Upper lobe of left lung (tissue), 6 donors: ENCODE results near the gene MAPK12. TPM values are rescaled to one million over a fixed set of nuclear protein-coding genes. Genes with fewer than 3 reads are reported as not detected.

Experiments
- ATAC-seq, 2 donors: fragments of 200-7000 bp; cut with Tn5 transposase; one replicate each; pipeline ENCODE4 v1.9.1; 2022; ENCODE audit warnings: mild to moderate bottlenecking in 2 of 2, moderate library complexity in 2 of 2; ENCODE audit not compliant: low FRiP score in 2 of 2
- DNase-seq, 2 donors: peaks; one replicate each; pipeline ENCODE4 v3.0.0-alpha.2; 2019 to 2020
- H3K27ac ChIP-seq, 4 donors: fragments of 200-600 bp; sonication (generic); one replicate each; pipeline ENCODE4 v1.5.1; 2016 to 2019
- H3K27me3 ChIP-seq, 4 donors: fragments of 200-600 bp; sonication (generic); one replicate each; pipeline ENCODE4 v1.5.1; 2017 to 2019
- H3K36me3 ChIP-seq, 4 donors: fragments of 200-600 bp; sonication (generic); one replicate each; pipeline ENCODE4 v1.5.1; 2016 to 2019
- H3K4me1 ChIP-seq, 4 donors: fragments of 200-600 bp; sonication (generic); one replicate each; pipeline ENCODE4 v1.5.1; 2018 to 2019
- H3K4me3 ChIP-seq, 4 donors: fragments of 200-600 bp; sonication (generic); one replicate each; pipeline ENCODE4 v1.5.1; 2017 to 2019; ENCODE audit warnings: mild to moderate bottlenecking in 2 of 4, moderate library complexity in 1 of 4
- H3K9me3 ChIP-seq, 4 donors: fragments of 200-600 bp; sonication (generic); one replicate each; pipeline ENCODE4 v1.5.1; 2018 to 2019
- CTCF ChIP-seq, 6 experiments: fragments of 450-650 bp in 4 of 6; fragments of 200-600 bp in 2 of 6; sonication (generic) in 2 of 6; IDR thresholded peaks; one replicate each; pipeline ENCODE4 v1.5.1; 2016 to 2019; ENCODE audit warnings: antibody characterized with exemption in 6 of 6
- EP300 ChIP-seq, 4 donors: sonication (generic); formaldehyde crosslinking; IDR thresholded peaks; one replicate each; pipeline ENCODE4 v1.5.1; 2017; ENCODE audit warnings: antibody characterized with exemption in 4 of 4, control low read depth in 2 of 4
- POLR2A ChIP-seq, 4 donors: fragments of 450-650 bp; IDR thresholded peaks; one replicate each; pipeline ENCODE4 v1.5.1; 2016 to 2017; ENCODE audit warnings: antibody characterized with exemption in 4 of 4, mild to moderate bottlenecking in 2 of 4
- POLR2AphosphoS5 ChIP-seq, 2 donors: sonication (generic); formaldehyde crosslinking; IDR thresholded peaks; one replicate each; pipeline ENCODE4 v1.5.1; 2017; ENCODE audit warnings: antibody characterized with exemption in 2 of 2
- WGBS, 2 donors: methylation state at CpG; one replicate each; pipeline ENCODE4 v1.1.5; 2017 to 2018; 5-methylcytosine and 5-hydroxymethylcytosine counted together
- total RNA-seq, 6 donors: library from RNA; depleted of rRNA in 4 of 6; stranded (reverse); fragments of >200 nt in 4 of 6; gene quantifications; one replicate each; pipeline versions ENCODE4 v1.1.0 to v1.2.1, GENCODE V29; 2016 to 2021
- donor health status: DM: no; HTN: no; CAD: no; lungs with moderate emphysema.
- donor health status: DM: no; HTN: yes; CAD: no; lungs with severe emphysema.

Gene MAPK12
- total RNA-seq, 6 donors from 2014 or later = 3.1 to 19.2 (median 10.1) TPM

- WGBS, 2 donors = 86 to 97% methylated on average over 16 to 19 of the region's 19 CpGs
- peaks cover 0 to 3% (median 0%) of the 10 kb centered on the region in 4 donors for H3K36me3 ChIP-seq
- no peak for TF ChIP-seq EP300 (IDR thresholded peaks at IDR 0.05)
- TF ChIP-seq POLR2A (IDR thresholded peaks at IDR 0.05) = no peak
- TF ChIP-seq POLR2AphosphoS5 (IDR thresholded peaks at IDR 0.05) = no peak
- no peak for TF ChIP-seq CTCF (IDR thresholded peaks at IDR 0.05)
- no peaks in the 10 kb centered on the region for H3K9me3 ChIP-seq
- DNase-seq (peak in 1 of 2 donors; percentile 76), ATAC-seq (no peak)
- H3K27ac ChIP-seq = no peak overlapping the region
- H3K4me3 ChIP-seq = no peak overlapping the region
- peaks cover 15 to 24% (median 16%) of the 10 kb centered on the region in 4 donors for H3K4me1 ChIP-seq
- H3K27me3 ChIP-seq = no peaks in the 10 kb centered on the region
These were observed 6.4 kb downstream of the MAPK12 start for GRCh38 chr22:50255099-50255498.

- Histone ChIP-seq H3K27ac (no peak overlapping the region), H3K27me3 (no peaks in the 10 kb centered on the region), H3K9me3 (no peaks in the 10 kb centered on the region), H3K36me3 (peaks cover 0 to 8% (median 0%) of the 10 kb centered on the region in 4 donors), H3K4me3 (no peak overlapping the region), H3K4me1 (peaks cover 22 to 34% (median 23%) of the 10 kb centered on the region in 4 donors)
- peak in 1 of 2 donors; percentile 54 for DNase-seq
- no peak for ATAC-seq
- WGBS, 2 donors = 77 to 79% methylated on average over 5 to 8 of the region's 8 CpGs
- TF ChIP-seq EP300 (IDR thresholded peaks at IDR 0.05) = no peak
- no peak for TF ChIP-seq POLR2AphosphoS5 (IDR thresholded peaks at IDR 0.05)
- TF ChIP-seq POLR2A (IDR thresholded peaks at IDR 0.05) = no peak
- TF ChIP-seq CTCF (IDR thresholded peaks at IDR 0.05) = no peak
These were observed 7.5 kb downstream of the MAPK12 start for GRCh38 chr22:50253941-50254340.

- H3K27me3 ChIP-seq = no peaks in the 10 kb centered on the region
- no peak for ATAC-seq
- H3K4me3 ChIP-seq = no peak overlapping the region
- no peak overlapping the region for H3K27ac ChIP-seq
- DNase-seq = peak in 1 of 2 donors; percentile 62
- no peak for TF ChIP-seq POLR2AphosphoS5 (IDR thresholded peaks at IDR 0.05)
- TF ChIP-seq CTCF (IDR thresholded peaks at IDR 0.05) = no peak
- TF ChIP-seq EP300 (IDR thresholded peaks at IDR 0.05) = no peak
- TF ChIP-seq POLR2A (IDR thresholded peaks at IDR 0.05) = no peak
- WGBS, 2 donors = 84 to 88% methylated on average over 7 to 22 of the region's 22 CpGs
- peaks cover 0 to 8% (median 2%) of the 10 kb centered on the region in 4 donors for H3K36me3 ChIP-seq
- peaks cover 22 to 41% (median 24%) of the 10 kb centered on the region in 4 donors for H3K4me1 ChIP-seq
- no peaks in the 10 kb centered on the region for H3K9me3 ChIP-seq
These were observed 8.2 kb downstream of the MAPK12 start for GRCh38 chr22:50253046-50253915.

GRCh38 chr22:50252082-50253045 is 9.1 kb downstream of the MAPK12 start:
- Histone ChIP-seq H3K36me3 (peaks cover 0 to 14% (median 11%) of the 10 kb centered on the region in 4 donors), H3K27me3 (no peaks in the 10 kb centered on the region), H3K4me1 (peaks cover 22 to 50% (median 27%) of the 10 kb centered on the region in 4 donors), H3K4me3 (peak overlapping the region in 3 of 4 donors; percentile 60 to 89 (median 82)), H3K27ac (peak overlapping the region; percentile 58 to 86 (median 82)), H3K9me3 (no peaks in the 10 kb centered on the region)
- WGBS, 2 donors = 48 to 67% methylated on average over 12 to 25 of the region's 25 CpGs
- ATAC-seq (peak; percentile 76 to 81), DNase-seq (peak; percentile 85 to 88)
- TF ChIP-seq CTCF (IDR thresholded peaks at IDR 0.05) (peak; percentile 74 to 82 (median 78)), POLR2A (IDR thresholded peaks at IDR 0.05) (no peak)
